NT2/D1 (cell line): ENCODE measurements around the gene UQCC2.

Experiments used
- YY1 ChIP-seq: IDR thresholded peaks from 2 replicates; pipeline ENCODE4 v1.6.1; 2011; ENCODE audit not compliant: insufficient read length, insufficient read depth
- ZNF274 ChIP-seq: IDR thresholded peaks from 2 replicates; pipeline ENCODE4 v1.6.1; 2011; ENCODE audit warnings: mild to moderate bottlenecking, low read depth, low read length

GRCh38 chr6:33738153-33738552 lies 26.7 kb upstream of the UQCC2 start:
- TF ChIP-seq ZNF274, result no peak
- no peak for TF ChIP-seq YY1
